CD4-positive, alpha-beta T cell treated with Interleukin-17A for 1 hour (primary cell): ENCODE results near the gene DCLK1.

Source experiments
- DNase-seq: peaks from one replicate; pipeline ENCODE4 v3.0.0-alpha.2; 2020

The DCLK1 gene

GRCh38 chr13:35814605-35815011 lies 316.6 kb downstream of the DCLK1 start:
- DNase-seq = no peak

DNA sequence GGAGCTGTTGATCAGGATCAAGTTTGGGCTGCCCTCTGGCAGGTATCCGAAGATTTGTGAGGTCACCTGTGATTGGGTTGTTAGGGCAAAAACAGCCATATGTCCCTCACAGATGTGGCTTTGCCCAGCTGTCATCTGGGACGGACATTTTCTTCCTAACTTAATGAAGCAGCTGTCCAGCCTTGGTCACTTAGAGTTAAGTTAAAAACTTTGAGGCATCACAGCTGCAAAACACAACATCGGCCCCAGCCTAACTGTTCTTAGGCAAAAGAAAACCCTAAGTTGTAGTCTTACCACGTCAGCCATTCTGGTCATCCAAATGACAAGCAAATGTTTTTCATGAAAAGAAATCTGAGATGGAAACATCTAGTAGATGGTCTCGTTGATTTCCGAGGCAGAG lies 318.4 kb downstream of the DCLK1 start:
- no peak for DNase-seq

GRCh38 chr13:35810321-35810720 lies 320.9 kb downstream of the DCLK1 start:
- DNase-seq = no peak

DNA sequence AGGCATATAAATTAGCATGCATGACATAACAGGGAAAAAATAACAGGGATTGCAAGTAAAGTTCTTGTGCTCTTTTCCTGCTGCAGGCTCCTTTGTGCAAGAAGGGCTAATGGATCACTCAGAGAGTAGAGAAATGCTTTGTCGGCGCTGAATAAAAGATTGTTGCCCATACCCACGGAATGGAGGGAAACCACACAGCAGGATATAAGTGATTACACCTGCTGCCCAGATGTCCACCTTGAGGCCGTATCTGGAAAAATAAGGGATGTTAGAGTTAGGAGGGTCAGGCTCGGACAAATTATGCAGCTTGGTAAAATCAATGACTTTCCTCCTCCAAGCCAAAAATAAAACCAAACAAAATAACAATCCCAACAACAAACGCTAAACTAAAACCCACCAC lies 322.3 kb downstream of the DCLK1 start:
- DNase-seq = no peak

GRCh38 chr13:35804901-35805300 lies 326.3 kb downstream of the DCLK1 start:
- DNase-seq = no peak

GRCh38 chr13:35797991-35798390 lies 333.2 kb downstream of the DCLK1 start:
- no peak for DNase-seq

DNA sequence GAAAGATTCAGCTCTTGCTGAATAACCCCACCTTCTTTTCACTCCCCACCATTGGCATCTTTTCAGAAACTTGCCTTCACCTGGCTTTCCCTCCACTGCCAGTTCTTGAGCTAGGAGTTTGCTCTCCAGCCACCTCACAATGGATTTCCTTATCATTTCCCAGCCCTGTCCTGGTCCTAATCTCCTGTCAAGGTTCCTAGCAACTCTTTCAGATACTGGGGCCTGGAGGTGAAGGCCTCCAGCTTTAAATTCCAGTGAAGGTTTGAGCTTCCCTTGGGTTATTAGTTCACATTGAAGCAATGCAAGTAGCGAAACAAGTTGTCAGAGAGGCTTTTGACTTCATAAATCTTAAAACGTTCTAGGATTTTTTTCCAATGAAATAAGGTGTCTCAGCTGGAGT lies 333.9 kb downstream of the DCLK1 start:
- DNase-seq = no peak

DNA sequence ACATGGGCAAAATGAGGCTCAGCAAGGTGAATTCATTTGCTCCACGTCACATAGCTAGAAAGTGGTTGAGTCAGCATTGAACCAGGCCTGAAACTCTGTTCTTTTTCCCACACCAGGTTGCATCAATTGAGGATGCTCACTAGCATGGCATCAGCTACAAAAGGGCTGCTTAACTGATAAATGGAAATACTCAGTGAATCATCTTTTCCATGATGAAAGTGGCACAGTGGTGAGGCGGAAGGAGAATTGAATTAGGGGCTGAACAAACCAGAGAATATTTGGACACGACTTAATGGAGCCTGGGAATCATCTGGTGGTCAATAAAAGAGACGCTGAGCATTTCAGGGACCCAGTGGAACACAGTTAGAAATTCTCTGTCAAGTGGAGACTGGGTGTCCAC lies 334.6 kb downstream of the DCLK1 start:
- DNase-seq = no peak

- DNase-seq = no peak
Observed at GRCh38 chr13:35794734-35795389, 336.3 kb downstream of the DCLK1 start.

GRCh38 chr13:35793823-35794222 lies 337.4 kb downstream of the DCLK1 start:
- no peak for DNase-seq

DNA sequence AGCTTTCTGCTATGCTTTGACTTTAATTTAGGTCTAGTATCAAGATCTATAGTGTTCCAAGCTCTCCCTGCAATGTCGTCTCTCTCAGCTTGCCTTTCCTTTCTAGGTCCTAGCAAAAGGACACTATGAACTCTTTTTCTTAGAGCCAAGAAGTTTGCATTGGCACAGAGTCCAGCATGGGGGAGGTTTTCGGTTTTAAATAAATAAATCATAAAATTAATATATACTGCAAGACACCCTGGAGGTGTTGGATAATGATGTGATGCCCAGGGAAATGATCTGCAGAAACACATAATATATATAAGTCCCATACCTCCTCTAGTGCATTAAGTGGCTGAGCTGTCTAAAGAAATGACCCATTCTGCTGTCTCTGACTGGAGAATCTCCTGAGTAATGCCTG lies 338.3 kb downstream of the DCLK1 start:
- DNase-seq = no peak

DNA sequence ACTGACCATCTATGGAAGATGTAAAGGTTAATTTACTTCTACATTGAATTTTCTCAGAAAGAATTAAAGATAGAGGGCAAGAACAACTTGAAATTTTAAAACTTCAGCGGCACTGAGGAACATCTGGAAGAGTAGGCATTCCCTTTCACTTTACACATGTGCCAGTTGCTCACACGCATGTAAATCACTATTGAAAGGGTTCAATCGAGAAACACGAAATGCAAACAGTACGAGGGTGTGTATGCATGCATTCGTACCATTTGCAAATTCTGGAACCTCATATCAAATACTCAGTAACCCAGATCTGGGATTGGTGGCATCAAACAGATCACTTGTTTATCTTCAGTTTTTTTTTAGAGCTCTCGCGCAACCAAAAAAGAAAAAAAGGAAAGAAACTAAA lies 339.2 kb downstream of the DCLK1 start:
- DNase-seq = no peak

DNA sequence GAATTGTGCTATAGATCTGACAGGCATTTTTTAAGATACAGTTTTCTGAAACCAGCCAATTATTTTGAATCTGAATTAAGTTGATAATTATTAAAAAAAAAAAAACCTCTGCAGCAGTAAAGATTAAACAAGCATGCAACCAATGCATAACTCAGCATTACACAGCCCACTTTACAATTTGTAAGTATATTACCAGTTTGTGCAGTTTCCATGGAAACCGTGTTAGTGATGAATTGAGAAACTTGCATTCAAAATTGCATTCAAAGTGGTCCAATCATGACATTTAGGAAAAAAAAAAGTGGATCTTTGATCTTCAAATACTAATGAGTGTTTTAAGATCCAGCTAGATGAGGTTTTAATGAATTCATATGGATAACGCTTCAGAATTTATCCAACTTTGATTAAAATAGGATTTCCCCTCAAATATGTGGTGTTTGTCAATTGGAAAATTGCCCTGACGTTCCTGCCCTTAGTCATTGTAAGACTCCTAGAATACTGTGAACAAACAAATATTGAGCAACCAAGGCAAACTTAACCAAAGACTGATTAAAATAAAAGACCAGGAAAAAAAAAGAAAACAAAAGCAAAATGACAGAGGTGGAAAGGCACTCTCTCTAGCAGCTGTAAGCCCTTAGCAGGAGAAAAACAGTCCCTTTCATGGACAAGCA lies 339.9 kb downstream of the DCLK1 start:
- DNase-seq = no peak

DNA sequence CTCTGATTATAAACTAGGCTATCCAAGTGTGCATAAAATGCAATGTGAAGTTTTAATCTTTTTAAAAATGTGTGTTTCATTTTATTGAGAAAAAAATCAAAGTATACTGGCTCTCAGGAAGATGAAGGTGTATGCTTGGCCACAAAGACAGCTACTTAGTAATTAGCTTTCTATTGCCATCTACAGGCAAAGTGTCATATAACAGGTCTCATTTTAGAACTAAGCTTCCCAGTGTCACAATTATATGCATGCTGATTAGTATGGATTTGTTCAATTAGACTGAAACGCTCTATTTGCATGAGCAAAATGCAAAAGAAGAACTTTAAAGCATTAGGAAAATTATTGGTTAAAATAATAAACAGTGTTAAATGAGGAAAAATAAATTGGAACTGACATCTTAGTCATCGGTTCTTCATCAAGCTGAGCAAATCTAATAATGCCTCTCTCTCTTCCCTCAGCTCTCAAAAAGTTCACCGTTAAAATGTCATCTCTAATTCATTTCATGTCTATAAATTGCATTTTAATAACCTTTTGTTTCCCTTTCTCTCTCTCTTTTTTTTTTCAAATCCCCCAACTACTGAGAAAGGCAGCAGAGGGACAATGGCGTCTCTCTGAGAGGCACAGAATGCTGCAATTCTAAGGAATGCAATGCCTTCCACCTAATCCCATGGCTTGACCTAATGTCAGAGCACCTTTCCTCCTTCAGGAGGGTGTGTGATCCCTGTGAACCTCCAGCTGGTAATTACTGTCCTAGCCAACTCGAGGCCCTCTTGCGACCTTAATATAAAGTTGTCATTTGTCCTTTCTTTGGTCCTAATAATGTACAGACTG lies 341.6 kb downstream of the DCLK1 start:
- DNase-seq = no peak

GRCh38 chr13:35787937-35788336 lies 343.2 kb downstream of the DCLK1 start:
- DNase-seq = no peak

DNA sequence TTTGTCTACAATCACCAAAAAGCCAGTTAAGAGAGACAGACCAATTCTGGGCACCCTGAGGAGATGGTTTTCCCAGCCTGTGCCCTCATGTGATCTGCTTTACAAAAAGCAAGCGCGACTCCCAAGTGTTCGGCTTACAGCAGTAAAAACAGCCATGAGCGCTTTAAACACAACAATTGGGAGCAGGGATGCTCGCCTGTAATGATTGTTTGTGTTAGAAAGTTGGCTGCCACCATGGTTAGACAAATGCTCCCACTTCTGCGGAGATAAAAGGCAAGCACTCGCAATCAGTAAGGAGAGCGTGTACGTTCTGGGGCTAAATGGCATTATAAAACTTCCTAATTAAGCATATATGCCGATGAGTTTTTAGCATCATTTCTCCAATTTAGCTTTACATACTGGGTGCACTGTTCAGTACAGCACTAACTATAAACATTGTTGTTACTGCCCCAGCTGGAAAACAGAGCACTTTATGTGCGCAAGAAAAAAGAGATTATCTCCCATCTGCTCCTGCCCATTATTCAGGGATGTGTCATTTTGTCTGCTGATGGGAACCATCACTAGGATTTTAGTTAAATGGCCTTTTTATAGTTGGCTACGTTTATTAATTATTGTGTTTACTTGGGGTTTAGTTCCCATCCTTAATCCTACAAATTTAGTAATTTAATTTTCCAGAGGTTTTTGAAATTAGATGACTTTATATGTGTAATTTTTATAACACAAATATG lies 345.4 kb downstream of the DCLK1 start:
- no peak for DNase-seq

DNA sequence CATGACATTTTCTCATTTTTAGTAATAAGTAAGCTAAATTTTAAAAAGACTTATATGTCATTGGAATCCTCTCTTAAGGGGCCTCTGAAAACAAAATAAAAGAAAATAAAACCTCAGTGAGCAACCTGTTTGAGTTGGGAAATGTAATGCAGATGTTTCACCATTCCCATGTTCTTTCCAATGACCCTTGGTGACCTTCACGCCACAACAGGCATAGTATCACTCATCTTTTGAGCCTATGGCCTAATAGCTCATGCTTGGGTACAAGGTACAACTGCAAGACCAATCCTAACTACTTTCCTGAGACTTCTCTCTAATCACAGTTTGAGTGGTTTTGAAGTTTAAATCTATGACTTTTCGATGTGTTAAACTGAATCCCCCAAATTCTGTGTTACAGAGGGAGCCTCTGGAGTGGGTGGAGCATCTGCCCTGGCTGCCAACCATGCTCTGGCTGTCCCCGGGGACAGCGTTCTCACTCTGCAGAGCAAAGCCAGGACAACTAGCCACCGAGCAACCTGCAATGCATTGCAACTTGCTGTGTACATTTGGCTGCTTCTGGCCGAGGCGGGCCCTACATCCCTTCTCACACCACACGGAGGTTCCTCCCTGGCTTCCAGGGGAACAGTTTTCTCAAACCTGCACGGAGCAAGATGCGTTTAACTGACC lies 346.8 kb downstream of the DCLK1 start:
- no peak for DNase-seq

DNA sequence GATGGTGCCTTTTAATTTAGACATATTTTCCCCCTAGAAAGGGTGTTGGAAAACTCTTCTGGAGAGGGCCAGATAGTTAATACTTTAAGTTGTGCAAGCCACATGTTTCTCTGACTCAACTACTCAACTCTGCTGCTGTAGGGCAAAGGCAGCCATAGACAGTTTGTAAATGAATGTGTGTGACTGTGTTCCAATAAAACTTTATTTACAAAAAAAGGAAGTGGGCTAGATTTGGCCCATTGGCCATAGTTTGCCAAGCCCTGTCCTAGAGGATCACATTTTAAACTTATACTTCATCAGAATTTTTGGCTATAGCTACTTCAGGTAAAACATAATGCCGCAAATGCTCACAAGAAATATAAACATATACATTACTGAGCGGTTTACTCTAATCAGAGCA lies 348.4 kb downstream of the DCLK1 start:
- no peak for DNase-seq

GRCh38 chr13:35781036-35782000 lies 349.9 kb downstream of the DCLK1 start:
- no peak for DNase-seq

GRCh38 chr13:35780613-35781012 lies 350.6 kb downstream of the DCLK1 start:
- DNase-seq = no peak

- DNase-seq = no peak
Observed at GRCh38 chr13:35771898-35772297, 359.3 kb downstream of the DCLK1 start.
